H9 (cell line): ENCODE results near the gene MRPL36. TPM values are rescaled to one million over a fixed set of nuclear protein-coding genes. Genes with fewer than 3 reads are reported as not detected.

ENCODE experiments used
- DNase-seq: peaks from one replicate; pipeline ENCODE4 v3.0.0-alpha.2; 2017
- H2AFZ ChIP-seq: one replicate; pipeline ENCODE4 v1.6.1; 2013; ENCODE audit warnings: mild to moderate bottlenecking, low read length, control low read depth, moderate library complexity
- H2AK5ac ChIP-seq: 2 replicates; pipeline ENCODE4 v1.6.1; 2013; ENCODE audit warnings: low read length, control low read depth, mixed read lengths; ENCODE audit not compliant: insufficient read length
- H2BK120ac ChIP-seq: one replicate; pipeline ENCODE4 v1.6.1; 2013; ENCODE audit warnings: low read depth, mild to moderate bottlenecking, low read length, control low read depth, inconsistent platforms; ENCODE audit not compliant: poor library complexity, severe bottlenecking
- H2BK12ac ChIP-seq: 2 replicates; pipeline ENCODE4 v1.6.1; 2013; ENCODE audit warnings: low read length, control low read depth, mixed read lengths, low read depth; ENCODE audit not compliant: insufficient read length
- H2BK15ac ChIP-seq: 2 replicates; pipeline ENCODE4 v1.6.1; 2013; ENCODE audit warnings: low read depth, low read length, control low read depth
- H2BK20ac ChIP-seq: one replicate; pipeline ENCODE4 v1.6.1; 2013; ENCODE audit warnings: low read depth, mild to moderate bottlenecking, low read length, control low read depth, inconsistent platforms; ENCODE audit not compliant: poor library complexity, severe bottlenecking
- H2BK5ac ChIP-seq: 2 replicates; pipeline ENCODE4 v1.6.1; 2013; ENCODE audit warnings: low read length, control low read depth, mixed read lengths; ENCODE audit not compliant: insufficient read length
- H3K14ac ChIP-seq: 2 replicates; pipeline ENCODE4 v1.6.1; 2013; ENCODE audit warnings: low read length, control low read depth; ENCODE audit not compliant: insufficient read depth
- H3K18ac ChIP-seq: 2 replicates; pipeline ENCODE4 v1.6.1; 2013; ENCODE audit warnings: low read depth, mild to moderate bottlenecking, mixed read lengths, low read length, control low read depth; ENCODE audit not compliant: insufficient read length
- H3K23ac ChIP-seq: 2 replicates; pipeline ENCODE4 v1.6.1; 2013; ENCODE audit warnings: low read length, control low read depth, mixed read lengths, low read depth; ENCODE audit not compliant: insufficient read length
- H3K23me2 ChIP-seq: 2 replicates; pipeline ENCODE4 v1.6.1; 2013; ENCODE audit warnings: low read depth, mild to moderate bottlenecking, mixed read lengths, low read length, control low read depth; ENCODE audit not compliant: insufficient read length, poor library complexity, severe bottlenecking
- H3K27ac ChIP-seq: 2 replicates; pipeline ENCODE4 v1.5.1; 2013; ENCODE audit warnings: low read length, control low read depth, mixed read lengths, low read depth; ENCODE audit not compliant: insufficient read length
- H3K27me3 ChIP-seq: 2 replicates; pipeline ENCODE4 v1.6.1; 2013; ENCODE audit warnings: low read length, control low read depth, inconsistent platforms; ENCODE audit not compliant: insufficient read depth
- H3K4ac ChIP-seq: 2 replicates; pipeline ENCODE4 v1.6.1; 2013; ENCODE audit warnings: low read depth, mild to moderate bottlenecking, control low read depth, inconsistent platforms, low read length, moderate library complexity
- H3K4me1 ChIP-seq: 2 replicates; pipeline ENCODE4 v1.6.1; 2013; ENCODE audit warnings: low read length, control low read depth, inconsistent platforms; ENCODE audit not compliant: insufficient read depth
- H3K4me2 ChIP-seq: 2 replicates; pipeline ENCODE4 v1.6.1; 2013; ENCODE audit warnings: low read length, control low read depth, mixed read lengths; ENCODE audit not compliant: insufficient read length, insufficient read depth
- H3K56ac ChIP-seq: 2 replicates; pipeline ENCODE4 v1.6.1; 2013; ENCODE audit warnings: low read depth, mild to moderate bottlenecking, mixed read lengths, low read length, control low read depth; ENCODE audit not compliant: insufficient read length
- H3K79me1 ChIP-seq: 2 replicates; pipeline ENCODE4 v1.6.1; 2013; ENCODE audit warnings: low read depth, mild to moderate bottlenecking, moderate library complexity, low read length, control low read depth, inconsistent platforms; ENCODE audit not compliant: insufficient read depth, poor library complexity, severe bottlenecking
- H3K79me2 ChIP-seq: 2 replicates; pipeline ENCODE4 v1.6.1; 2013; ENCODE audit warnings: low read length, control low read depth, inconsistent platforms; ENCODE audit not compliant: insufficient read depth
- H3K9ac ChIP-seq: 2 replicates; pipeline ENCODE4 v1.6.1; 2013; ENCODE audit warnings: low read length, control low read depth, mixed read lengths; ENCODE audit not compliant: insufficient read length; ENCODE audit errors: extremely low read depth
- H3K9me3 ChIP-seq: one replicate; pipeline ENCODE4 v1.6.1; 2013; ENCODE audit warnings: low read depth, low read length, inconsistent platforms; ENCODE audit not compliant: control insufficient read depth
- H3T11ph ChIP-seq: one replicate; pipeline ENCODE4 v1.6.1; 2013; ENCODE audit warnings: mild to moderate bottlenecking, low read length, control low read depth, inconsistent platforms
- H4K20me1 ChIP-seq: one replicate; pipeline ENCODE4 v1.6.1; 2013; ENCODE audit not compliant: control insufficient read depth, insufficient read length, insufficient read depth
- H4K5ac ChIP-seq: 2 replicates; pipeline ENCODE4 v1.6.1; 2013; ENCODE audit warnings: low read depth, mild to moderate bottlenecking, mixed read lengths, low read length, control low read depth; ENCODE audit not compliant: insufficient read length
- H4K8ac ChIP-seq: replicated peaks from 2 replicates; pipeline ENCODE4 v1.6.1; 2013; ENCODE audit warnings: low read length, control low read depth, mixed read lengths, low read depth; ENCODE audit not compliant: insufficient read length
- H4K91ac ChIP-seq: 2 replicates; pipeline ENCODE4 v1.6.1; 2013; ENCODE audit warnings: low read depth, mild to moderate bottlenecking, moderate library complexity, mixed read lengths, low read length, control low read depth; ENCODE audit not compliant: insufficient read length
- H3K27ac Mint-ChIP-seq, 3 experiments: 2 replicates in 2 of 3; 3 replicates in 1 of 3; pipeline ENCODE4 v1.8.0; 2020 to 2021; ENCODE audit warnings: mixed read lengths in 3 of 3, mild to moderate bottlenecking in 1 of 3, moderate library complexity in 1 of 3
- H3K27me3 Mint-ChIP-seq: 2 replicates; pipeline ENCODE4 v1.8.0; 2021; ENCODE audit warnings: low read depth, mild to moderate bottlenecking, moderate library complexity, mixed read lengths
- H3K36me3 Mint-ChIP-seq, 3 experiments: 2 replicates in 2 of 3; 3 replicates in 1 of 3; pipeline ENCODE4 v1.8.0; 2020 to 2021; ENCODE audit warnings: low read depth in 3 of 3, mixed read lengths in 3 of 3; ENCODE audit not compliant: insufficient read depth in 1 of 3
- H3K4me1 Mint-ChIP-seq, 2 experiments: 2 replicates each; pipeline ENCODE4 v1.8.0; 2020; ENCODE audit warnings: mixed read lengths in 2 of 2
- H3K4me3 Mint-ChIP-seq, 2 experiments: 2 replicates in 1 of 2; 3 replicates in 1 of 2; pipeline ENCODE4 v1.8.0; 2020 to 2021; ENCODE audit warnings: mild to moderate bottlenecking in 2 of 2, mixed read lengths in 2 of 2, moderate library complexity in 1 of 2
- H3K9me3 Mint-ChIP-seq, 2 experiments: 2 replicates in 1 of 2; 3 replicates in 1 of 2; pipeline ENCODE4 v1.8.0; 2020; ENCODE audit warnings: mild to moderate bottlenecking in 2 of 2, mixed read lengths in 2 of 2, moderate library complexity in 1 of 2
- WGBS: extraction: QIAGEN DNeasy Blood & Tissue Kit; methylation state at CpG from one replicate; pipeline ENCODE4 v1.1.7; 2013; ENCODE audit warnings: missing lambda C conversion rate, low lambda C conversion rate, mixed read lengths; ENCODE audit not compliant: insufficient read length; ENCODE audit errors: extremely low coverage; 5-methylcytosine and 5-hydroxymethylcytosine counted together
- total RNA-seq: library from RNA; stranded (reverse); gene quantifications from 2 replicates; pipeline ENCODE4 v1.2.1, GENCODE V29; 2021
- TF ChIP-seq, protein P1 (sequence below): fragments of 200-600 bp; sonication (generic); conservative IDR thresholded peaks from 3 replicates; pipeline ENCODE4 v1.8.0; 2021; ENCODE audit warnings: antibody characterized with exemption, mild to moderate bottlenecking

Gene MRPL36
- total RNA-seq, 1 experiment from 2014 or later = 67.3 TPM

DNA sequence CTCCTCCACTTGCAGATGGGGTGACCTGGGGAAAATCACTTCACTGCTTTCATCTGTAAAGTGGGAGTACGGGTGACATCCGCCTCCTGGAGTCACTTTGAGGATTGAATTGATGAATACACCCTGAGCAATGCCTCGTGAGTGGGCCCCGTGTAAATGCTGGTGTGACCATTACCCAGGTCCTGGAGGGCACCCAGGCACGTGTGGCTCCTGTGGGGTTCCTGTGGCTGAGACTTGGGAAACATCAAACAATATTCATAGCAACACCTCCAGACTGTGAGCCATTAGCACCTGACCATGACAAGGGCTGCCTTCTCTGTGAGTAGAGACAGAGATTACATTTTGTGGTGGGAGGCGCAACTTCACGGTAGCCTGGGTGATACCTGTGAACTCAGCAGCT lies 11.4 kb downstream of the MRPL36 start:
- no peak for DNase-seq
- no peak overlapping the region for H2AK5ac ChIP-seq
- no peak overlapping the region for H3K14ac ChIP-seq
- H2AFZ ChIP-seq = no peak overlapping the region
- H3K4me1 Mint-ChIP-seq = peaks cover 20 to 23% of the 10 kb centered on the region in 2 experiments
- H3K9me3 ChIP-seq = no peaks in the 10 kb centered on the region
- H3K27ac ChIP-seq = no peak overlapping the region
- no peak overlapping the region for H3K9ac ChIP-seq
- no peak overlapping the region for H3K27ac Mint-ChIP-seq
- H3K27me3 ChIP-seq = no peaks in the 10 kb centered on the region
- no peaks in the 10 kb centered on the region for H4K20me1 ChIP-seq
- H3K36me3 Mint-ChIP-seq = no peaks in the 10 kb centered on the region
- no peak overlapping the region for H3K18ac ChIP-seq
- H3T11ph ChIP-seq = no peak overlapping the region
- H3K23me2 ChIP-seq = peaks cover 2% of the 10 kb centered on the region
- H2BK12ac ChIP-seq = no peak overlapping the region
- no peak overlapping the region for H2BK5ac ChIP-seq
- no peak overlapping the region for H4K5ac ChIP-seq
- no CpG with 5 or more reads among the region's 7 CpGs for WGBS
- no peak overlapping the region for H2BK20ac ChIP-seq
- TF ChIP-seq, protein P1, sequence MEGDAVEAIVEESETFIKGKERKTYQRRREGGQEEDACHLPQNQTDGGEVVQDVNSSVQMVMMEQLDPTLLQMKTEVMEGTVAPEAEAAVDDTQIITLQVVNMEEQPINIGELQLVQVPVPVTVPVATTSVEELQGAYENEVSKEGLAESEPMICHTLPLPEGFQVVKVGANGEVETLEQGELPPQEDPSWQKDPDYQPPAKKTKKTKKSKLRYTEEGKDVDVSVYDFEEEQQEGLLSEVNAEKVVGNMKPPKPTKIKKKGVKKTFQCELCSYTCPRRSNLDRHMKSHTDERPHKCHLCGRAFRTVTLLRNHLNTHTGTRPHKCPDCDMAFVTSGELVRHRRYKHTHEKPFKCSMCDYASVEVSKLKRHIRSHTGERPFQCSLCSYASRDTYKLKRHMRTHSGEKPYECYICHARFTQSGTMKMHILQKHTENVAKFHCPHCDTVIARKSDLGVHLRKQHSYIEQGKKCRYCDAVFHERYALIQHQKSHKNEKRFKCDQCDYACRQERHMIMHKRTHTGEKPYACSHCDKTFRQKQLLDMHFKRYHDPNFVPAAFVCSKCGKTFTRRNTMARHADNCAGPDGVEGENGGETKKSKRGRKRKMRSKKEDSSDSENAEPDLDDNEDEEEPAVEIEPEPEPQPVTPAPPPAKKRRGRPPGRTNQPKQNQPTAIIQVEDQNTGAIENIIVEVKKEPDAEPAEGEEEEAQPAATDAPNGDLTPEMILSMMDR = no peak
- H2BK120ac ChIP-seq = no peak overlapping the region
- no peak overlapping the region for H3K23ac ChIP-seq
- H3K79me2 ChIP-seq = no peaks in the 10 kb centered on the region
- peaks cover 3% of the 10 kb centered on the region; the same call in 1 of the 2 replicates for H3K4me1 ChIP-seq
- no peak overlapping the region for H4K8ac ChIP-seq
- no peaks in the 10 kb centered on the region; the same call in 1 of the 2 replicates for H3K27me3 Mint-ChIP-seq
- H3K4ac ChIP-seq = no peak overlapping the region
- no peak overlapping the region for H2BK15ac ChIP-seq
- no peaks in the 10 kb centered on the region for H3K79me1 ChIP-seq
- no peak overlapping the region for H4K91ac ChIP-seq
- H3K9me3 Mint-ChIP-seq = no peaks in the 10 kb centered on the region
- no peak overlapping the region for H3K4me3 Mint-ChIP-seq
- no peak overlapping the region for H3K4me2 ChIP-seq
- no peak overlapping the region for H3K56ac ChIP-seq
